22Rv1 (cell line): ENCODE data around the gene RBM15B.

ENCODE experiments used
- CTCF ChIP-seq: fragments of 450-650 bp; IDR thresholded peaks from 2 replicates; pipeline ENCODE4 v1.5.1; 2017; ENCODE audit warnings: mild to moderate bottlenecking
- ZFX ChIP-seq: fragments of 450-650 bp; IDR thresholded peaks from 2 replicates; pipeline ENCODE4 v1.6.1; 2017; ENCODE audit warnings: antibody characterized with exemption, borderline replicate concordance

- TF ChIP-seq CTCF (no peak), ZFX (no peak)
These were observed 6.9 kb upstream of the RBM15B start for GRCh38 chr3:51384055-51384725.
